ENCODE data around the gene FCHO2.

GRCh38 chr5:73126957-73127356 is 171.1 kb downstream of the FCHO2 start:
- no peak for TF ChIP-seq POLR2A (IDR thresholded peaks at IDR 0.05)
- TF ChIP-seq, protein P1, sequence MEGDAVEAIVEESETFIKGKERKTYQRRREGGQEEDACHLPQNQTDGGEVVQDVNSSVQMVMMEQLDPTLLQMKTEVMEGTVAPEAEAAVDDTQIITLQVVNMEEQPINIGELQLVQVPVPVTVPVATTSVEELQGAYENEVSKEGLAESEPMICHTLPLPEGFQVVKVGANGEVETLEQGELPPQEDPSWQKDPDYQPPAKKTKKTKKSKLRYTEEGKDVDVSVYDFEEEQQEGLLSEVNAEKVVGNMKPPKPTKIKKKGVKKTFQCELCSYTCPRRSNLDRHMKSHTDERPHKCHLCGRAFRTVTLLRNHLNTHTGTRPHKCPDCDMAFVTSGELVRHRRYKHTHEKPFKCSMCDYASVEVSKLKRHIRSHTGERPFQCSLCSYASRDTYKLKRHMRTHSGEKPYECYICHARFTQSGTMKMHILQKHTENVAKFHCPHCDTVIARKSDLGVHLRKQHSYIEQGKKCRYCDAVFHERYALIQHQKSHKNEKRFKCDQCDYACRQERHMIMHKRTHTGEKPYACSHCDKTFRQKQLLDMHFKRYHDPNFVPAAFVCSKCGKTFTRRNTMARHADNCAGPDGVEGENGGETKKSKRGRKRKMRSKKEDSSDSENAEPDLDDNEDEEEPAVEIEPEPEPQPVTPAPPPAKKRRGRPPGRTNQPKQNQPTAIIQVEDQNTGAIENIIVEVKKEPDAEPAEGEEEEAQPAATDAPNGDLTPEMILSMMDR (IDR thresholded peaks at IDR 0.05): no peak

All from thyroid gland (tissue), 4 donors.